Stimulated activated CD4-positive, alpha-beta T cell treated with anti-CD3 and anti-CD28 coated beads, Interleukin-2, amount 100 ng/mL, for 24 hours (primary cell): Measurements from ENCODE around the gene SLC24A3.
A peak's percentile ranks its signal among the peaks of the same experiment; 100 is the strongest.

Experiments used
- DNase-seq, 2 donors: peaks; one replicate each; pipeline ENCODE4 v3.0.0-alpha.2; 2020

The SLC24A3 gene

GRCh38 chr20:19212469-19212815 is at the start of gene SLC24A3:
TSS of gene SLC24A3 (plus strand) at chr20:19212642.
- DNase-seq: peak in 1 of 2 donors; percentile 2

GRCh38 chr20:19170148-19170547 is 42.3 kb upstream of the SLC24A3 start:
- no peak for DNase-seq

- DNase-seq: no peak
Observed at GRCh38 chr20:19172637-19173036, 39.8 kb upstream of the SLC24A3 start.

- DNase-seq: no peak
Observed at GRCh38 chr20:19176470-19177052, 35.9 kb upstream of the SLC24A3 start.

- no peak for DNase-seq
Observed at GRCh38 chr20:19181552-19181951, 30.9 kb upstream of the SLC24A3 start.

- no peak for DNase-seq
Observed at GRCh38 chr20:19185083-19185482, 27.4 kb upstream of the SLC24A3 start.

- DNase-seq: no peak
Observed at GRCh38 chr20:19193349-19193748, 19.1 kb upstream of the SLC24A3 start.

GRCh38 chr20:19205981-19206396 is 6.5 kb upstream of the SLC24A3 start:
- DNase-seq: peak; percentile 71 to 81

GRCh38 chr20:19207541-19207940 is 4.9 kb upstream of the SLC24A3 start:
- DNase-seq: no peak

DNA sequence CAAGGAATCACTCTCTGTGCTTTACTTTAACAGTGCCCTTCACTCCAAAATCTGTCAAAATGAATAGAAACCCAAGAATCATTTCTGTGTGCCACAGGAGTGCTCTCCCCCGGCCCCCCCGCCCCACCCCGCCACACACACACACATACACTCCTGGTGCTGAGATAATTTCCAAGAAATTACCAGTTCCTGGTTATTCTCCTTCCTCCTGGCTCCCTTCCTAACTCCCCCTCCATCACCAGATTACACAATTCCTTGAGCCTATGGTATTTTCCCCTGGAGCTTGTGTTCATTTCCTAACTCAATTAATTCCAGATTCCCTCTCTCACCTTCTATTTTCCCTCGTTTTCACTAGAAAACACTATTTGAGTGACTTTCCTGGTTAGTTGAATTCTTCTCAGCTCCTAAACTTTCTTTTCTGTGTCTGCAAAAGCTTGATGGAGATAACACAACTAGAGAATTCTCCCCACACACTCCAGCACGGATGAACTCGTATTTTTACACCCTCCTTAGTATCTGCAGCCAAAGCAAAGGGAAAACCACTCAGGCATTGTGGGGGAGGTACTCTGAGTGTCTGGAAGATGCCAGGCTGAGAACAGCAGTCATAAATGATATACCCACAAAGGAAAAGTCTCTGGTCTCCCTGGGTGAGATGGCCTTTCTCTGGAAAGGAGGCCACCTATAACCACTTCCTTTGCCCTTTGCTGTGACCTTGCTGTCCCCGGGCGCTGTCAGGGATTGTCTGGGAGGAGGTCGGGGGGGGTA is 1.9 kb upstream of the SLC24A3 start:
- no peak for DNase-seq

- no peak for DNase-seq
Observed at GRCh38 chr20:19211252-19211651, 1.2 kb upstream of the SLC24A3 start.

DNA sequence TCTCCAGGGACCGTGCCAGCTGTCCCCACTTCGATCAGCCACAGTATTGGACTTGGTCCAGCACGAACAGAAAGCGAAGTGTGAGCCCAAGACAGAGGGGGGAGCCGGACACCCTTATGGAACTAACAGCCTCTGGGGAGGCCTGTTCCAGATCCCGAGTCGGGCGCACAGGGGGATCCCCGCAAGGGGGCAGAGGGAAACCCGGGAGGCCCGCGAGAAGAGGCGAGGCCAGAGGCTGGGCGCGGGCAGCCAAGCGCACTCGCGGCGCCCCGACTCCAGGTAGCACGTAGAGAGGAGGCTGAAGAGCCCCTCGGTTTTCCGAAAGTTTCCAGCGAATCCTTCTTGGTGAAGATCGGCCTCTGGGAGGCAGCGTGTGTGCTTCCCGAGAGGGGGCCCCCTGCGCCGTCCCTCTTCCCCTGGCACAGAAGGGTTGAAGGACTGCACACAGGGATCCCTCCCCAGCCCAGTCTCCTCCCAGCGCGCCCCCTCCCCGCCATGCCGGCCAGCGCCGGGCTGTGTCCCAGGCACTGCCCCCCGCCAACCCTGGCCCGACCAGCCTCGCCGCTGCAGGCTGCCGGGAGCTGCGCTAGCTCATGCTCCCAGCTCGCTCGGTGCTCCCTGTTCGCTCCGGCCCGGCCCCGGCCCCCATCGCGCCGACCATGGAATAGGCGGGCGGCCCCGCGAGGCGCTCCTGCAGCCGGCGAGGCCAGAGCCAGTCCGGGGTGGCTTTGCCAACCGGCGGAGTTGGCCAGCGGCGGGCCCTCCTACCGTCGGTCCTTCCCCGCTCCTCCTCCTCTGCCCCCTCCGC is 577 bp upstream of the SLC24A3 start:
- DNase-seq: peak in 1 of 2 donors; percentile 3

DNA sequence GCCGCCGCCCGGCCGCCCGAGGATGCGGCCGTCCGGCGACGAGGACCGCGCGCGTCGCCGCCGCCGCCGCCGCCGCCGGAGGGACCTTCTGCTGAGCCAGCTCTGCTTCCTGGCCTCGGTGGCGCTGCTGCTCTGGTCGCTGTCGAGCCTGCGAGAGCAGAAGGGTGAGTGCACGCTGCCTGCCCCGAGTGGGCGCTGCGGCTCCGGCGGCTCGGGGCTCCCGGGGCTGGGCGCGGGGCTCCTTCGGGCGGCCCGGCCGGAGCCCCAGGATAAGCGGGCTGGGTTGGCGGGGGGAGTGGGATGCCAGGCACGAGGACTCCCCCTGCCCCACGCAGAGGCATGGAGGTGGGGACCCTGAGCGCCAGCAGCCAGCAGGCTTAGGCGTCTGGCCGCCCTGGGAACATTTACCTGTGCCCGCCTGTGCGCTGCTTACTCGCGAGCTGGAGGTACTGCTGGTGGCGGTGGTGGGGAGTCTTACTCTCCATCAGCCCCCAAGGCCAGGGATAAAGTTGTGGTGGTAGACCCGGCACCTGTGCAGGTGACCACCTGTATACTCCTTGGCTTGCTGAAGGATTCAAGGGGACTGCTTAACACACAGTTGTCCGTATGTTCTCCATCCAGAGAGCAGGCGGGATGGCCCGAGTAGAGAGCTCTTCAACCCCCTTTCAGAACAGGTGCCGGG is 520 bp downstream of the SLC24A3 start:
- DNase-seq: peak in 1 of 2 donors; percentile 43

DNA sequence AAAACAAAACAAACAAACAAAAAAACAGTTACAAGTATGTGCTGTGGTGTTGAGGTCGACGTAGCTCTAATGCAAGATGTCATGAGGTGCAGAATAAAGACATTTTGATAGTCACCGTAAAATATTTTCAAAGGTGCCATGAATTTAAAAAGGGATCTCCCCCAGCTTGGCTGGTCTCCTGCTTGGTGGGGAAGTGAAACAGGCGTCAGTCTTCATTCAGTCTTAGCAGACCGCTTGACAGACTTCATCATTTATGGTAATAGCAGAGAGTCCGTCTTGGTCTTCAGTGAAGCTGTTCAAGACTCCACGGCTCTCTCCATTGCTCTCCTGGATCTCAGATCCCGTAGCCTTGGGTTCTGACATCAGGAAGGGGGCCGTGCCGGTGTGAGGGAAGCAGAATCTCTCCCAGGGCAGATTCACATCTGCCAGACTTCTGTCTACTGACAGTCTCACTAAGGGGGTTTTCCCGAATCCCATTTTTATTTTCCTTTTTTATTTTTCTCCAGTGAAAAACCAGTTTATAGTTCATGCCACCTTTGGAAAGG is 1.6 kb downstream of the SLC24A3 start:
- DNase-seq: no peak

DNA sequence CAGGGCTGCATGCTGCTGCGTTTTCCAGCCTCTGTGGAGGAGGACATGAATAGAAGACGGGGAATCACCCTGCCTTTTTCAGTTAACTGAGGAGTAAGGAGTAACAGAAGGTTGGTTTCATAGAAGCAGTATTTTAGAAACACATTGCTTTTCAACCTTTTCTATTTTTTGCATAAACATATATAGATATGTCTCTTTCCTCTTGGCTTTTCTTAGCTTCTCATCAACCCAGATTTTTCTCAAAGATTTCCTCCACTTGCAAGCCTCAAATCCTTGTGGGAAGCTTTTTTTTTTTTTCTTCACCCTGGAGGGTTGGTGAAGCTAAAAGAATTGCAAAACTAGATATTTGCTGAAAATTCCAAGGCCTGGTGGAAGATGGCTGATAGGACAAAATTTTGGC is 6.0 kb downstream of the SLC24A3 start:
- DNase-seq: no peak

DNA sequence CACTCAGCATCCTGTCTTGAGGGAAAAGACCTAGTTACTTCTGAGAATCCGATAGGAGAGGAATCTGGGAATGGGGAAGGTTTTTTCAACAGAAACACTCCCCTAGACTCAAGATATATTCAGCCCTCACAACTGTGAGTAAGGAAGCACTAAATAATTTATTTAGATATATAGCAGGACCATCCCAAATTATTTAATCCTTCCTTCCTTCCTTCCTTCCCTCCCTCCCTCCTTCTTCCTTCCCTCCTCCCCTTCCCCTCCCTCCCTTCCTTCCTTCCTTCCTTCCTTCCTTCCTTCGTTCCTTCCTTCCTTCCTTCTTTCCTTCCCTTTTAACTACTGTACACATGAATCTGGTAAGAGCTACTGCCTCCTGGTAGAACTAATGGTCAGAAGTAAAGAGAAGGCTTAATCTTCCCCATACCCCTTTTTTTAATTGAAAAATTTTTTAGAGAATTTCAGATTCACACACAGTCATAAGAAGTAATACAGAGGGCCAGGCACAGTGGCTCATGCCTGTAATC is 10.1 kb downstream of the SLC24A3 start:
- no peak for DNase-seq

DNA sequence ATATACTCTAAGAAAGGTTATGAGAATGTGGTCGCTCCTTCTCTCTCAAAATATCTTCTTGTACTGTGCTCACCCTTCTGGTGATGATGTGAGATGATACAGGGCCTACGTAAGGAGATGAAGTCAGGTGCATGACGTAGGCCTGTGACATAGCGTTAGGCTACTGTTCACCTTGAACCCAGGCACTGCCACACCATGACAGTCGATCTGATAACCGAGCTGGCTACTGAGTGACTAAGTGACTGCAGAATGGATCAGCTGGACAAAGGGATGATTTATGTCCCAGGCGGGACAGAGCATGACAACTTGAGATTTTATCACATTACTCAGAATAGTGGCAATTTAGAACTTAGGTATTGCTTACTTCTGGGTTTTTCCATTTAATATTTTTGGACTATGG is 11.2 kb downstream of the SLC24A3 start:
- DNase-seq: no peak

- no peak for DNase-seq
Observed at GRCh38 chr20:19231359-19232035, 19.1 kb downstream of the SLC24A3 start.

GRCh38 chr20:19232997-19233794 is 20.8 kb downstream of the SLC24A3 start:
- DNase-seq: no peak

DNA sequence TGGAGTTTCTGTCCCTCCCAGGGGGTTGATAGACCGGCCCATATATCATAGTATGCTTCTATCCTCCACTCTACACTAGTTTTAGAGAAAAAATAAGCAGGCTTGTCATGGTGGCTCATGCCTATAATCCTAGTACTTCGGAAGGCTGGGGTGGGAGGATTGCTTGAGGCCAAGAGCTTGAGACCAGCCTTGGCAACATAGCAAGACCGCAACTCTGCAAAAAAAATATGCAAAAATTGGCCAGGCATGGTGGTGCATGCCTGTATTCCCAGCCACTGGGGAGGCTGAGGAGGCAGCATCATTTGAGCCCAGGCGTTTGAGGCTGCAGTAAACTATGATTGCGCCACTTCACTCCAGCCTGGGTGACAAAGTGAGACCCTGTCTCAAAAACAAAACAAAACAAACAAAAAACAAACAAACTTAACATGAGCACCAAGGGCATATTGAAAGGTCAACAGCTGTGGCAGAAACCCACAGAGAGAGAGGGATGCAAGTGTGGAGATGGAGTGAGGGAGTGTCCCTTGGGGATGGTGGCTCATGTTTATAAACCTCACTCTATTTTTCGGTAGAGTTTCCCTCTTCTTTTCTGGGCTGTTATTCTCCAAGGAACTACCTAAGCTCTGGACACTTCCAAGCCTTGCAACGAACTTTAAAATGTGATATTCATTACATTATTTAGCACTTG is 24.1 kb downstream of the SLC24A3 start:
- no peak for DNase-seq

DNA sequence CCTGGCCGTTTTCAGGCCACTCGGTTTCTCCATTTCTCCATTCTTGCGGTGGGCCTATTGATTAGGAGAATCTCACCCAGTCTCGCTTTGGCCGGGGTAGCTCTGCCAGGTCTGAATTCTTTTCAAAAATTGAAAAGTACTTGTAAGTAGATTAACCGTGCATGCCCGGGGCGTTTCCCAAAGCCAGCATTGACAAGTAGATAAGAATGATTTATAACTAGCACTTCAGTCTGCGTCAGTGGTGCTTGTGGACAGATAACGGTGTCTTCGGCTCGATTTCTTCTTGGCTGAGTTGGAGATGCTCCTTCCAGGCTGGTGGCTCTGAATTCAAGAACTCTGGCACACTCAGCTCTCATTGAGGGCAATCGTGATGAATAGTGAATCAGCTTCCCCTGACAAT is 29.0 kb downstream of the SLC24A3 start:
- DNase-seq: no peak
